Neural crest cell (in vitro differentiated cells): Measurements from ENCODE around the gene PADI2. TPM values are rescaled to one million over a fixed set of nuclear protein-coding genes. Genes with fewer than 3 reads are reported as not detected.

Experiments used
- DNase-seq: peaks from one replicate; pipeline ENCODE4 v3.0.0; 2021; ENCODE audit warnings: low read depth, mixed read lengths, low spot score
- H3K27ac Mint-ChIP-seq: one replicate; pipeline ENCODE4 v1.8.0; 2021; ENCODE audit warnings: mild to moderate bottlenecking, mixed read lengths; ENCODE audit not compliant: unreplicated experiment
- H3K27me3 Mint-ChIP-seq: 2 replicates; pipeline ENCODE4 v1.8.0; 2021; ENCODE audit warnings: low read depth, mild to moderate bottlenecking, mixed read lengths
- H3K36me3 Mint-ChIP-seq: 2 replicates; pipeline ENCODE4 v1.8.0; 2021; ENCODE audit warnings: low read depth, mild to moderate bottlenecking, mixed read lengths
- H3K4me1 Mint-ChIP-seq: 2 replicates; pipeline ENCODE4 v1.8.0; 2021; ENCODE audit warnings: mixed read lengths
- H3K4me3 Mint-ChIP-seq: one replicate; pipeline ENCODE4 v1.8.0; 2021; ENCODE audit warnings: mild to moderate bottlenecking, mixed read lengths
- H3K9me3 Mint-ChIP-seq: 2 replicates; pipeline ENCODE4 v1.8.0; 2021; ENCODE audit warnings: mixed read lengths
- CTCF ChIP-seq: fragments of 200-600 bp; sonication (generic); conservative IDR thresholded peaks from 2 replicates; pipeline ENCODE4 v1.5.0; 2021; ENCODE audit warnings: antibody characterized with exemption, mild to moderate bottlenecking
- total RNA-seq: library from RNA; stranded (reverse); gene quantifications from 2 replicates; pipeline ENCODE4 v1.2.1, GENCODE V29; 2021

Gene PADI2
- total RNA-seq, 1 donor from 2014 or later = 0.16 TPM

GRCh38 chr1:17145648-17146047 is 26.4 kb upstream of the PADI2 start:
- Mint-ChIP-seq H3K4me1 (no peaks in the 10 kb centered on the region), H3K27me3 (peaks cover 17% of the 10 kb centered on the region), H3K9me3 (no peaks in the 10 kb centered on the region), H3K36me3 (no peaks in the 10 kb centered on the region), H3K27ac (no peak overlapping the region), H3K4me3 (no peak overlapping the region)
- no peak for DNase-seq
- no peak for TF ChIP-seq CTCF

- no peak overlapping the region for H3K4me3 Mint-ChIP-seq
- no peaks in the 10 kb centered on the region for H3K36me3 Mint-ChIP-seq
- no peak for TF ChIP-seq CTCF
- DNase-seq = no peak
- H3K4me1 Mint-ChIP-seq = no peaks in the 10 kb centered on the region
- H3K9me3 Mint-ChIP-seq = no peaks in the 10 kb centered on the region
- no peak overlapping the region for H3K27ac Mint-ChIP-seq
- peaks cover 19% of the 10 kb centered on the region for H3K27me3 Mint-ChIP-seq
Measured at GRCh38 chr1:17143760-17144159, 24.5 kb upstream of the PADI2 start.

- DNase-seq = no peak
- Mint-ChIP-seq H3K9me3 (no peaks in the 10 kb centered on the region), H3K4me1 (no peaks in the 10 kb centered on the region), H3K36me3 (no peaks in the 10 kb centered on the region), H3K4me3 (no peak overlapping the region), H3K27me3 (peaks cover 25% of the 10 kb centered on the region), H3K27ac (no peak overlapping the region)
- no peak for TF ChIP-seq CTCF
Measured at GRCh38 chr1:17141441-17142197, 22.4 kb upstream of the PADI2 start.

- Mint-ChIP-seq H3K4me1 (no peaks in the 10 kb centered on the region), H3K9me3 (no peaks in the 10 kb centered on the region), H3K27ac (no peak overlapping the region), H3K4me3 (no peak overlapping the region), H3K27me3 (peaks cover 27% of the 10 kb centered on the region), H3K36me3 (no peaks in the 10 kb centered on the region)
- DNase-seq = no peak
- no peak for TF ChIP-seq CTCF
Measured at GRCh38 chr1:17140279-17140678, 21.0 kb upstream of the PADI2 start.

- Mint-ChIP-seq H3K9me3 (no peaks in the 10 kb centered on the region), H3K27ac (no peak overlapping the region), H3K36me3 (no peaks in the 10 kb centered on the region), H3K27me3 (peaks cover 27% of the 10 kb centered on the region), H3K4me1 (no peaks in the 10 kb centered on the region), H3K4me3 (no peak overlapping the region)
- TF ChIP-seq CTCF = no peak
- no peak for DNase-seq
Measured at GRCh38 chr1:17139637-17140036, 20.4 kb upstream of the PADI2 start.
